ENCODE data around the gene ZNF793.
A peak's percentile ranks its signal among the peaks of the same experiment; 100 is the strongest.

The ZNF793 gene

GRCh38 chr19:37537391-37537947, 30.7 kb downstream of the ZNF793 start:
- Histone ChIP-seq H3K4me2 (ENCODE audit: low read depth, low read length, poor library complexity, severe bottlenecking) (no peak overlapping the region), H3K4me1 (ENCODE audit: insufficient read depth, low read length, poor library complexity, severe bottlenecking) (no peaks in the 10 kb centered on the region), H3K9me3 (ENCODE audit: insufficient read depth, low read depth, low read length) (peaks cover 29% of the 10 kb centered on the region), H3K4me3 (ENCODE audit: low read length, poor library complexity, severe bottlenecking) (no peak overlapping the region), H4K20me1 (ENCODE audit: insufficient read depth, low read length, poor library complexity, severe bottlenecking) (no peaks in the 10 kb centered on the region), H3F3A (ENCODE audit: low read depth) (no peaks in the 10 kb centered on the region), H3K36me3 (ENCODE audit: insufficient read depth, low read length) (peaks cover 52% of the 10 kb centered on the region), H3K9me2 (replicated peaks; ENCODE audit: low read depth, low read length) (no peaks in the 10 kb centered on the region), H2AFZ (ENCODE audit: low read length) (no peak overlapping the region), H3K9ac (ENCODE audit: low read depth, low read length, poor library complexity, severe bottlenecking) (no peak overlapping the region), H3K27me3 (ENCODE audit: insufficient read depth, low read length, poor library complexity, severe bottlenecking) (no peaks in the 10 kb centered on the region), H3K79me2 (ENCODE audit: insufficient read depth, low read length) (no peaks in the 10 kb centered on the region)
- no peak for TF ChIP-seq EZH2phosphoT487 (IDR thresholded peaks at IDR 0.05; ENCODE audit: borderline replicate concordance)
- TF ChIP-seq, protein P1, sequence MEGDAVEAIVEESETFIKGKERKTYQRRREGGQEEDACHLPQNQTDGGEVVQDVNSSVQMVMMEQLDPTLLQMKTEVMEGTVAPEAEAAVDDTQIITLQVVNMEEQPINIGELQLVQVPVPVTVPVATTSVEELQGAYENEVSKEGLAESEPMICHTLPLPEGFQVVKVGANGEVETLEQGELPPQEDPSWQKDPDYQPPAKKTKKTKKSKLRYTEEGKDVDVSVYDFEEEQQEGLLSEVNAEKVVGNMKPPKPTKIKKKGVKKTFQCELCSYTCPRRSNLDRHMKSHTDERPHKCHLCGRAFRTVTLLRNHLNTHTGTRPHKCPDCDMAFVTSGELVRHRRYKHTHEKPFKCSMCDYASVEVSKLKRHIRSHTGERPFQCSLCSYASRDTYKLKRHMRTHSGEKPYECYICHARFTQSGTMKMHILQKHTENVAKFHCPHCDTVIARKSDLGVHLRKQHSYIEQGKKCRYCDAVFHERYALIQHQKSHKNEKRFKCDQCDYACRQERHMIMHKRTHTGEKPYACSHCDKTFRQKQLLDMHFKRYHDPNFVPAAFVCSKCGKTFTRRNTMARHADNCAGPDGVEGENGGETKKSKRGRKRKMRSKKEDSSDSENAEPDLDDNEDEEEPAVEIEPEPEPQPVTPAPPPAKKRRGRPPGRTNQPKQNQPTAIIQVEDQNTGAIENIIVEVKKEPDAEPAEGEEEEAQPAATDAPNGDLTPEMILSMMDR (conservative IDR thresholded peaks at IDR 0.05; ENCODE audit: low read length), result no peak

- no peak overlapping the region for H2AFZ ChIP-seq (ENCODE audit: low read length)
- peaks cover 11% of the 10 kb centered on the region; the same call in 1 of the 2 replicates for H3K9me3 ChIP-seq (ENCODE audit: insufficient read depth, low read depth, low read length)
- H3K36me3 ChIP-seq (ENCODE audit: insufficient read depth, low read length), result no peaks in the 10 kb centered on the region
- H3K9me2 ChIP-seq (replicated peaks; ENCODE audit: low read depth, low read length), result no peaks in the 10 kb centered on the region
- H3K4me1 ChIP-seq (ENCODE audit: insufficient read depth, low read length, poor library complexity, severe bottlenecking), result no peaks in the 10 kb centered on the region
- H4K20me1 ChIP-seq (ENCODE audit: insufficient read depth, low read length, poor library complexity, severe bottlenecking), result no peaks in the 10 kb centered on the region
- no peaks in the 10 kb centered on the region for H3F3A ChIP-seq (ENCODE audit: low read depth)
- no peak overlapping the region for H3K9ac ChIP-seq (ENCODE audit: low read depth, low read length, poor library complexity, severe bottlenecking)
- H3K79me2 ChIP-seq (ENCODE audit: insufficient read depth, low read length), result no peaks in the 10 kb centered on the region
- H3K27me3 ChIP-seq (ENCODE audit: insufficient read depth, low read length, poor library complexity, severe bottlenecking), result no peaks in the 10 kb centered on the region
- TF ChIP-seq, protein P1 (conservative IDR thresholded peaks at IDR 0.05; ENCODE audit: low read length), result peak; percentile 24
- TF ChIP-seq EZH2phosphoT487 (IDR thresholded peaks at IDR 0.05; ENCODE audit: borderline replicate concordance), result no peak
- no peak overlapping the region for H3K4me3 ChIP-seq (ENCODE audit: low read length, poor library complexity, severe bottlenecking)
- no peak overlapping the region for H3K4me2 ChIP-seq (ENCODE audit: low read depth, low read length, poor library complexity, severe bottlenecking)
Observed at GRCh38 chr19:37551129-37551993, 44.6 kb downstream of the ZNF793 start.

DNA sequence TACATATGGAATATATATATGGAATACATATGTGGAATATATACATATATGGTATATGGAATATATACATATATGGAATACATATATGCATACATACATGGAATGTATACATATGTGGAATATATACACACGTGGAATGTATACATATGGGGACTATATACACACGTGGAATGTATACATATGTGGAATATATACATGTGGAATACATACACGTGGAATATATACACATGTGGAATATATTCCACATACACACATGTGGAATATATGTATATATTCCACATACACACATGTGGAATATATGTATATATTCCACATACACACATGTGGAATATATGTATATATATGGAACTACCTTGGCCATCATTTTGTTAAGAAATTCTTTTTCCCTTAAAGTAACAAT, 56.8 kb downstream of the ZNF793 start:
- Histone ChIP-seq H3K27me3 (ENCODE audit: insufficient read depth, low read length, poor library complexity, severe bottlenecking) (peaks cover 4% of the 10 kb centered on the region), H3K9me3 (ENCODE audit: insufficient read depth, low read depth, low read length) (peaks cover 60% of the 10 kb centered on the region)

More for the DNA sequence above, 56.8 kb downstream of the ZNF793 start:
- Histone ChIP-seq H3K36me3 (ENCODE audit: insufficient read depth, low read length) (peaks cover 17% of the 10 kb centered on the region; the same call in 1 of the 2 replicates), H3K4me2 (ENCODE audit: low read depth, low read length, poor library complexity, severe bottlenecking) (no peak overlapping the region), H4K20me1 (ENCODE audit: insufficient read depth, low read length, poor library complexity, severe bottlenecking) (no peaks in the 10 kb centered on the region), H3K4me1 (ENCODE audit: insufficient read depth, low read length, poor library complexity, severe bottlenecking) (no peaks in the 10 kb centered on the region), H3K79me2 (ENCODE audit: insufficient read depth, low read length) (no peaks in the 10 kb centered on the region), H3K9me2 (replicated peaks; ENCODE audit: low read depth, low read length) (no peaks in the 10 kb centered on the region), H2AFZ (ENCODE audit: low read length) (no peak overlapping the region), H3F3A (ENCODE audit: low read depth) (no peaks in the 10 kb centered on the region), H3K4me3 (ENCODE audit: low read length, poor library complexity, severe bottlenecking) (no peak overlapping the region), H3K9ac (ENCODE audit: low read depth, low read length, poor library complexity, severe bottlenecking) (no peak overlapping the region)
- no peak for TF ChIP-seq EZH2phosphoT487 (IDR thresholded peaks at IDR 0.05; ENCODE audit: borderline replicate concordance)
- TF ChIP-seq, protein P1 (conservative IDR thresholded peaks at IDR 0.05; ENCODE audit: low read length), result no peak
